HG03060 (cell line): Measurements from ENCODE around the gene SBF2.
"Not testable (repeated sequence)": the region's sequence is repeated elsewhere in the genome, so short reads cannot be mapped to it uniquely, and the experiment has no call there.

Experiments used
- ATAC-seq: cut with Tn5 transposase; IDR thresholded peaks from one replicate; pipeline ENCODE4 v1.9.1; 2021; ENCODE audit warnings: low read depth, moderate number of reproducible peaks; ENCODE audit not compliant: unreplicated experiment

Gene SBF2

GRCh38 chr11:10208131-10208575 lies 85.9 kb downstream of the SBF2 start:
- no peak for ATAC-seq

- no peak for ATAC-seq
These were observed 88.1 kb downstream of the SBF2 start for GRCh38 chr11:10205928-10206327.

GRCh38 chr11:10204021-10204420 lies 90.0 kb downstream of the SBF2 start:
- no peak for ATAC-seq

GRCh38 chr11:10201343-10201742 lies 92.7 kb downstream of the SBF2 start:
- no peak for ATAC-seq

DNA sequence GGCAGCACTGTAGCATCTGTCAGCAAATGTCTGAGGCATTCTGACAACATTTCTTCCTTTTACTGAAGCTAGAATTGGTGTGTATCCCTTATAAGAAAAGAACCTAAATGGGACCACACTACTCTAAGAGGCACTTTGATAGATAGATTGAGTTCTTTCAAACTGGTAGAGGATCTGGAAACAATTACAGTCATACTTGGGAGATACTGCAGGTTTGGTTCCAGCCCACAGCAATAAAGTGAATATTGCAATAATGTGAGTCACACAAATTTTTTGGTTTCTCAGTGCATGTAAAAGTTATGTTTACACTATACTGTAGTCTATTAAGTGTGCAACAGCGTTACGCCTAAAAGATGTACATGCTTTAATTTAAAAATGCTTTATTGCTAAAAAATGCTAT lies 96.9 kb downstream of the SBF2 start:
- no peak for ATAC-seq

DNA sequence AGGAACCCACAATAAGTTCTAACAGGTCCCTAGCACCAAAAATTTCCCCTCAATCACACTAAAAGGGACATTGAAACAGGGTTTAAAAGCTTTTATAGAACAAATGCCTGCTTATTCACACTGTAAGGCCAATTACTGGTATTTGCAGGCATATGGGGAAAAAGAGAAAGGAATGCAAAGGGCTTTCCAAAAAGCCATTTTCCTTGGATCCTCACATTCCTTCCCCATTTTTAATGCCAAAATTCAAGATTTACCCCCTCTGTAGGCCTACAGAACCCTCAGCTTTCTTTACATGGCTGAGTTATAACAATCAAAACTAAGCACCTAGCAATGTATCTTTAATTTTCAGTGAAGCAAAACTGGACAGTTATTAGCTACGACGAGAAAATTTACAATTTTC lies 102.0 kb downstream of the SBF2 start:
- no peak for ATAC-seq

- no peak for ATAC-seq
These were observed 112.2 kb downstream of the SBF2 start for GRCh38 chr11:10181811-10182210.

- ATAC-seq = no peak
These were observed 129.4 kb downstream of the SBF2 start for GRCh38 chr11:10164621-10165020.

- no peak for ATAC-seq
These were observed 131.8 kb downstream of the SBF2 start for GRCh38 chr11:10162222-10162621.

GRCh38 chr11:10160350-10160749 lies 133.7 kb downstream of the SBF2 start:
- ATAC-seq = no peak

- ATAC-seq = no peak
These were observed 135.6 kb downstream of the SBF2 start for GRCh38 chr11:10158461-10158860.

GRCh38 chr11:10155793-10156490 lies 138.1 kb downstream of the SBF2 start:
- no peak for ATAC-seq

- ATAC-seq = no peak
These were observed 143.2 kb downstream of the SBF2 start for GRCh38 chr11:10150800-10151199.

DNA sequence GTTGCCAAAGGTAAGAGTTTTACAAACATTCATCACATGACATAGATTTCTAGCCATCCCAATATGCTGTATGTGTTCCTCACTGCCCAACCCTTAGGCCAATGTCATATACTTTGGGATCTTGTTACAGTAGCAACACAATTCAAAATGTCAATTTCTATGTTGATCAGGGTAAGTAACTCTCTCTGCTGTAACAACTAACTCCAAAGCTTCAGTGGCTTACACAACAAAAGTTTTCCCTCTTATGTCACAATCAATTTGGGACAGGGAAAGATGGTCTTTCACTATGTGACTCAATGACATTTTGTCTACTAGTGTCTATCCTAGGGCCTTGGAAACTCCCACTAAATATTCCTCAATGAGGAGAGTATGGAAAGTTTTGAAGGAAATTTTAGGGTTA lies 144.5 kb downstream of the SBF2 start:
- ATAC-seq = no peak

GRCh38 chr11:10147195-10147594 lies 146.8 kb downstream of the SBF2 start:
- no peak for ATAC-seq

DNA sequence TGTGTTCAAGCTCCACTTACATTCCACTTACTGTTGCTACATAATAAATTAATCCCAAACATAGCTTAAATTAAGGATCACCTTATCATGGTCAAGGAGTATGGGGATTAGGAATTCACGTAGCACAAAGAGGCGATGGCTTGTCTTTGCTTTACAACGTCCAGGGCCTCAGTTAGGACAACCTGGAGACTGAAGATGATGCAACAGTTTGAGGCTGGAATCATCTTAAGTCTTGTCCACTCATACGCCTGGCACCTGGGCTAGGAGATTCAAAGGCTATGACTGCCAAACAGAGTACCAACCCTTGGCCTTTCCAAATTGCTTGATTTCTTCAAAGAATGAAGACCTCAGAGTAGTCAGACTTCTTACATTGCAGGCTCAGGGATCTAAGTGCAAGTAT lies 149.1 kb downstream of the SBF2 start:
- ATAC-seq = no peak

DNA sequence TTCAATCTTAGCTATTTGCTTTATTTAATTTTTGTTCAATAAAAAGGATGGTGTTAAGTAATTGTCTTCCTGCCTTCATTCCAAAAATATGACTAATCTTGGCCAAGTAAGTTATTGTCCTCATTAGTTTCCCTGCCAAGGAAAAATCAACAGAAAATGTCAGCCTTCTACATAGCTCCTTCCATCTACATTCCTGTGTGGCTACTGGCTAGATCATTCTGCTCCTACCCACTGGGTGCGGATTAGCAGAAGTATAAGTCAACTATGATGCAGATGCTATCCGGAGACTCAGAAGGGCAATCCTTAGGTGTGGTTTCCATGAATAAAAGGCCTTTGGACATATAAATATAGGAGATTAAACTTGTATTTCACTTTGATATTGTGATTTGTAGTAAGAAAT lies 154.4 kb downstream of the SBF2 start:
- no peak for ATAC-seq

DNA sequence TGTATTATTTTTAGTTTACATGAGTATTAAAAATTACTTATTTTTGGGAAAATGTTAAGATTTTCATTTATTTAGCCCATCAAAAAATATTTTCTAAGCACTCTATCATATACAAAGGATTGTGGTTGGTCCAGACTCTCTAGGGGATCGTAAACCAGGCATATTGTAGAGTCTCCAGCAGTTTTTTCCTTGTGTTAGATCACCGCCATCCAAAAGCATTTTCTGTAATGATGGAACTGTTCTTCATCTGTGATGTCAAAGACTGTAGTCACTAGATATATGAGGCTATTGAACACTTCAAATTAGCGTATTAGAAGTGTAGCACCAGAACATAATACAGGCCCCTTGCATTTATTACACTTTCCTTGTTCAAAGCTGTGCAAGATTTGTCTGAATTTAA lies 154.9 kb downstream of the SBF2 start:
- no peak for ATAC-seq

- ATAC-seq = no peak
These were observed 159.0 kb downstream of the SBF2 start for GRCh38 chr11:10134975-10135481.

- not testable (repeated sequence) for ATAC-seq
These were observed 159.8 kb downstream of the SBF2 start for GRCh38 chr11:10134226-10134625.

- not testable (repeated sequence) for ATAC-seq
These were observed 160.8 kb downstream of the SBF2 start for GRCh38 chr11:10133251-10133650.

DNA sequence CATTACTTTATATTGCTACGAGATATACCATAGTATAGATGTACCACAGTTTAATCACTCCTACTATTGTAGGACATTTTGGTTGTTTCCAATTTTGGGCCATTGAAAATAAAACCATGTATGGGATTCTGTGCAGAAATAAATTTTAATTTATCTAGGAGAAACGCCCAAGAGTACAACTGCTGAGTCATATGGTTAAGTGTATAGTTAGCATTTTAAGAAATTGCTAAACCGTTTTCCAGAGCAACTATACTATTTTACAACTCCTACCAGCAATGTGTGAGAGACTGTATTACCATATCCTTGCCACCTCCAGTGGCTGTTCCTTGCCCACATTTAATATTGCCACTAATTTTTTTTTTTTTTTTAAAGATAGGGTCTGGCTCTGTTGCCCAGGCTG lies 163.1 kb downstream of the SBF2 start:
- no peak for ATAC-seq

DNA sequence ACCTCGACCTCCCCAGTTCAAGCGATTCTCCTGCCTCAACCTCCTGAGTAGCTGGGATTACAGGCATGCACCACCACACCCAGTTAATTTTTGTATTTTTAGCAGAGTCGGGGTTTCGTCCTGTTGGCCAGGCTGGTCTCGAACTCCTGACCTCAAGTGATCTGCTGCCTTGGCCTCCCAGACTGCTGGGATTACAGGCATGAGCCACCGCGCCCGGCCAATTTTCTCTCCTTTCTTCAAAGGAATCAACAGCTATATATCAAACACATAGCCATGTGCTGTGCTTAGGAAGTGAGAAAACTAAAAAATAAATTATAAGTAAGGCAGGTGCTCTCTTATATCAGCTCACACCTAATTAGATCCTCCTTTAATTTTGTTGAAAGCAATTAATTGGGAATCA lies 164.8 kb downstream of the SBF2 start:
- not testable (repeated sequence) for ATAC-seq
